ENCODE results near the gene ARL13B.

DNA sequence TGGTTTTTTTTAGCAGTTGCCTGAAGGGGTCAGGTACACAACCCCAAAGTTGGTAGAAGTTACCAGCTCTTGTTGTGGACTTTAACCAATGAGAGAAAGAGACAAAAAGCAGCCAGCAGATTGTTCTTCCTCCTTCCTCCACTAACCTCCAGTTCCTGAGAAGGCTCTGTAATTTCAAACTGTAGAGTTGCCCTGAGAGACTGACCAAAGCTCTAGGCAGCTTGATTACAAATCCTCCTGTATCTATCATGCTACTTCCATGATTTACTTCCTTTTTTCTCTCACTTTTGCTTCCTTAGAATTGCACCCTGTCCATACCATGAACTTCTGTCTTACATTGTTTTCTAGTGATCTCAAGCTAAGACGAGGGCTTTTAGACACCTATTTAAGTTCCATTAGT is 112.1 kb downstream of the ARL13B start:
- TF ChIP-seq, protein P1, sequence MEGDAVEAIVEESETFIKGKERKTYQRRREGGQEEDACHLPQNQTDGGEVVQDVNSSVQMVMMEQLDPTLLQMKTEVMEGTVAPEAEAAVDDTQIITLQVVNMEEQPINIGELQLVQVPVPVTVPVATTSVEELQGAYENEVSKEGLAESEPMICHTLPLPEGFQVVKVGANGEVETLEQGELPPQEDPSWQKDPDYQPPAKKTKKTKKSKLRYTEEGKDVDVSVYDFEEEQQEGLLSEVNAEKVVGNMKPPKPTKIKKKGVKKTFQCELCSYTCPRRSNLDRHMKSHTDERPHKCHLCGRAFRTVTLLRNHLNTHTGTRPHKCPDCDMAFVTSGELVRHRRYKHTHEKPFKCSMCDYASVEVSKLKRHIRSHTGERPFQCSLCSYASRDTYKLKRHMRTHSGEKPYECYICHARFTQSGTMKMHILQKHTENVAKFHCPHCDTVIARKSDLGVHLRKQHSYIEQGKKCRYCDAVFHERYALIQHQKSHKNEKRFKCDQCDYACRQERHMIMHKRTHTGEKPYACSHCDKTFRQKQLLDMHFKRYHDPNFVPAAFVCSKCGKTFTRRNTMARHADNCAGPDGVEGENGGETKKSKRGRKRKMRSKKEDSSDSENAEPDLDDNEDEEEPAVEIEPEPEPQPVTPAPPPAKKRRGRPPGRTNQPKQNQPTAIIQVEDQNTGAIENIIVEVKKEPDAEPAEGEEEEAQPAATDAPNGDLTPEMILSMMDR (IDR thresholded peaks at IDR 0.05; ENCODE audit: low read depth, low read length, poor library complexity, severe bottlenecking) = no peak
- TF ChIP-seq EZH2phosphoT487 (IDR thresholded peaks at IDR 0.05; ENCODE audit: borderline replicate concordance, low read length) = no peak

Measured in DOHH2 (cell line).